GM10266 (cell line): ENCODE results near the gene ORM1.

Source experiments
- DNase-seq: peaks from one replicate; pipeline ENCODE4 v3.0.0; 2012; ENCODE audit errors: extremely low spot score
- CTCF ChIP-seq: IDR thresholded peaks from 2 replicates; pipeline ENCODE4 v1.5.1; 2012; ENCODE audit warnings: mild to moderate bottlenecking, low read depth; ENCODE audit not compliant: control insufficient read depth, insufficient read depth; ENCODE audit errors: missing control alignments

ORM1 gene

GRCh38 chr9:114289106-114289505 is 33.8 kb upstream of the ORM1 start:
- no peak for TF ChIP-seq CTCF
- no peak for DNase-seq

- DNase-seq = no peak
- no peak for TF ChIP-seq CTCF
Observed at GRCh38 chr9:114289571-114290481, 33.1 kb upstream of the ORM1 start.

GRCh38 chr9:114290561-114290986 is 32.3 kb upstream of the ORM1 start:
- no peak for DNase-seq
- no peak for TF ChIP-seq CTCF

- DNase-seq = peak; percentile 69
- peak; percentile 92 for TF ChIP-seq CTCF
Observed at GRCh38 chr9:114291064-114291474, 31.8 kb upstream of the ORM1 start.

- TF ChIP-seq CTCF = no peak
Observed at GRCh38 chr9:114291886-114292590, 30.9 kb upstream of the ORM1 start.

GRCh38 chr9:114294664-114295063 is 28.2 kb upstream of the ORM1 start:
- TF ChIP-seq CTCF = no peak
- no peak for DNase-seq

More at GRCh38 chr9:114291886-114292590, 30.9 kb upstream of the ORM1 start:
- DNase-seq = no peak

- no peak for TF ChIP-seq CTCF
- no peak for DNase-seq
Observed at GRCh38 chr9:114296338-114296737, 26.6 kb upstream of the ORM1 start.
